Effector CD8-positive, alpha-beta T cell (primary cell): ENCODE measurements around the gene TPCN1.
"Not testable (repeated sequence)": the region's sequence is repeated elsewhere in the genome, so short reads cannot be mapped to it uniquely, and the experiment has no call there.

ENCODE experiments used
- DNase-seq: peaks from one replicate; lab custom pipeline; 2025; lab: John Stamatoyannopoulos, UW

The TPCN1 gene

GRCh38 chr12:113196990-113197389 lies 24.3 kb upstream of the TPCN1 start:
- DNase-seq = peak; percentile 6

GRCh38 chr12:113197518-113198077 lies 23.7 kb upstream of the TPCN1 start:
- DNase-seq = no peak

- DNase-seq = no peak
Measured at GRCh38 chr12:113198296-113198695, 23.0 kb upstream of the TPCN1 start.

GRCh38 chr12:113200021-113200797 lies 21.1 kb upstream of the TPCN1 start:
- DNase-seq = no peak

- no peak for DNase-seq
Measured at GRCh38 chr12:113201187-113202177, 19.8 kb upstream of the TPCN1 start.

GRCh38 chr12:113202300-113203075 lies 18.8 kb upstream of the TPCN1 start:
- DNase-seq = no peak

- DNase-seq = no peak
Measured at GRCh38 chr12:113203852-113204760, 17.2 kb upstream of the TPCN1 start.

- no peak for DNase-seq
Measured at GRCh38 chr12:113204804-113205203, 16.5 kb upstream of the TPCN1 start.

- not testable (repeated sequence) for DNase-seq
Measured at GRCh38 chr12:113206802-113207201, 14.5 kb upstream of the TPCN1 start.

- DNase-seq = no peak
Measured at GRCh38 chr12:113207613-113208040, 13.6 kb upstream of the TPCN1 start.

- DNase-seq = peak; percentile 15
Measured at GRCh38 chr12:113208041-113208934, 13.0 kb upstream of the TPCN1 start.

GRCh38 chr12:113211160-113211559 lies 10.1 kb upstream of the TPCN1 start:
- DNase-seq = no peak

GRCh38 chr12:113214895-113215400 lies 6.3 kb upstream of the TPCN1 start:
- no peak for DNase-seq

- no peak for DNase-seq
Measured at GRCh38 chr12:113216027-113216426, 5.2 kb upstream of the TPCN1 start.

GRCh38 chr12:113220593-113221180 lies 577 bp upstream of the TPCN1 start:
- DNase-seq = no peak

- DNase-seq = no peak
Measured at GRCh38 chr12:113221997-113222729, 899 bp downstream of the TPCN1 start.

- peak; percentile 4 for DNase-seq
Measured at GRCh38 chr12:113222730-113223531, 1.7 kb downstream of the TPCN1 start.
